IMR-90 (cell line): ENCODE measurements around the gene AGMO. TPM values are rescaled to one million over a fixed set of nuclear protein-coding genes. Genes with fewer than 3 reads are reported as not detected.

ENCODE experiments used
- ATAC-seq: fragments of 200-7000 bp; cut with Tn5 transposase; 2 replicates; pipeline ENCODE4 v1.9.1; 2020; ENCODE audit warnings: low read depth, mild to moderate bottlenecking, moderate library complexity
- BruUV-seq: library from RNA; stranded (reverse); fragments of 400-500 nt; replicated peaks from 2 replicates; lab custom pipeline; 2021; lab: Mats Ljungman, UMichigan
- CTCF ChIA-PET: fragments of 300-600 bp; formaldehyde crosslinking; extraction: SDS; loops from one replicate; lab custom pipeline; 2021; ENCODE audit warnings: antibody characterized with exemption; lab: Yijun Ruan, JAX
- POLR2A ChIA-PET: fragments of 300-600 bp; sonication (Branson Sonifier 250); formaldehyde crosslinking; loops from one replicate; lab custom pipeline; 2022; ENCODE audit warnings: antibody characterized with exemption; ENCODE audit not compliant: unreplicated experiment; lab: Charles Lee
- DNase-seq: peaks from one replicate; pipeline ENCODE4 v3.0.0; 2013
- H2AFZ ChIP-seq: replicated peaks from 2 replicates; pipeline ENCODE3; 2013; ENCODE audit warnings: low read length, mild to moderate bottlenecking; ENCODE audit not compliant: poor library complexity
- H2AK5ac ChIP-seq: 2 replicates; pipeline ENCODE4 v1.6.1; 2013; ENCODE audit warnings: low read depth, low read length, inconsistent platforms
- H2AK9ac ChIP-seq: replicated peaks from 2 replicates; pipeline ENCODE3; 2013; ENCODE audit warnings: mild to moderate bottlenecking, low read depth, low read length, moderate library complexity; ENCODE audit not compliant: poor library complexity
- H2BK120ac ChIP-seq: 2 replicates; pipeline ENCODE4 v1.6.1; 2013; ENCODE audit warnings: low read depth, low read length, inconsistent platforms
- H2BK15ac ChIP-seq: 3 replicates; pipeline ENCODE4 v1.6.1; 2013; ENCODE audit warnings: low read depth, low read length, inconsistent platforms
- H2BK20ac ChIP-seq: 2 replicates; pipeline ENCODE4 v1.6.1; 2013; ENCODE audit warnings: low read depth, mild to moderate bottlenecking, inconsistent platforms, low read length, moderate library complexity
- H2BK5ac ChIP-seq: 2 replicates; pipeline ENCODE4 v1.6.1; 2013; ENCODE audit warnings: mild to moderate bottlenecking, low read depth, low read length, inconsistent platforms; ENCODE audit not compliant: poor library complexity, severe bottlenecking
- H3K14ac ChIP-seq: replicated peaks from 2 replicates; pipeline ENCODE4 v1.6.1; 2013; ENCODE audit warnings: low read depth, low read length, inconsistent platforms
- H3K18ac ChIP-seq: 2 replicates; pipeline ENCODE4 v1.6.1; 2013; ENCODE audit warnings: low read depth, low read length, control low read depth
- H3K23ac ChIP-seq: 2 replicates; pipeline ENCODE4 v1.6.1; 2013; ENCODE audit warnings: low read depth, low read length, inconsistent platforms
- H3K27ac ChIP-seq: 2 replicates; pipeline ENCODE4 v1.5.1; 2013; ENCODE audit warnings: mild to moderate bottlenecking, control low read depth, low read length; ENCODE audit not compliant: insufficient read depth
- H3K27me3 ChIP-seq: 2 replicates; pipeline ENCODE4 v1.6.1; 2013; ENCODE audit warnings: low read length; ENCODE audit not compliant: control insufficient read depth, insufficient read depth
- H3K36me3 ChIP-seq: 2 replicates; pipeline ENCODE4 v1.6.1; 2013; ENCODE audit warnings: low read length, mixed read lengths; ENCODE audit not compliant: control insufficient read depth, insufficient read depth
- H3K4ac ChIP-seq: 2 replicates; pipeline ENCODE4 v1.6.1; 2013; ENCODE audit warnings: low read depth, low read length, inconsistent platforms
- H3K4me1 ChIP-seq: 2 replicates; pipeline ENCODE4 v1.6.1; 2013; ENCODE audit warnings: low read length, mixed read lengths; ENCODE audit not compliant: control insufficient read depth, insufficient read depth
- H3K4me2 ChIP-seq: 2 replicates; pipeline ENCODE4 v1.6.1; 2013; ENCODE audit warnings: low read depth, mild to moderate bottlenecking, control low read depth, low read length, moderate library complexity
- H3K4me3 ChIP-seq: 2 replicates; pipeline ENCODE4 v1.5.1; 2013; ENCODE audit warnings: low read depth, mild to moderate bottlenecking, control low read depth, low read length, moderate library complexity; ENCODE audit not compliant: insufficient read depth
- H3K56ac ChIP-seq: 2 replicates; pipeline ENCODE4 v1.6.1; 2013; ENCODE audit warnings: low read length, inconsistent platforms; ENCODE audit not compliant: insufficient read depth; ENCODE audit errors: extremely low read depth
- H3K79me1 ChIP-seq, 2 experiments: 2 replicates each; pipeline ENCODE4 v1.6.1; 2013; ENCODE audit warnings: low read length in 2 of 2, inconsistent platforms in 1 of 2, low read depth in 1 of 2
- H3K9ac ChIP-seq: 2 replicates; pipeline ENCODE4 v1.6.1; 2013; ENCODE audit warnings: low read depth, low read length, control low read depth
- H3K9me1 ChIP-seq: 2 replicates; pipeline ENCODE4 v1.6.1; 2013; ENCODE audit warnings: low read length, inconsistent platforms; ENCODE audit not compliant: insufficient read depth
- H3K9me3 ChIP-seq: 2 replicates; pipeline ENCODE4 v1.6.1; 2013; ENCODE audit warnings: low read length; ENCODE audit not compliant: control insufficient read depth, insufficient read depth
- H4K20me1 ChIP-seq: 2 replicates; pipeline ENCODE4 v1.6.1; 2013; ENCODE audit warnings: low read length, inconsistent platforms; ENCODE audit not compliant: insufficient read depth
- H4K5ac ChIP-seq: 2 replicates; pipeline ENCODE4 v1.6.1; 2013; ENCODE audit warnings: mild to moderate bottlenecking, low read depth, low read length, control low read depth
- H4K8ac ChIP-seq, 2 experiments: 2 replicates each; pipeline ENCODE4 v1.6.1; 2013; ENCODE audit warnings: low read depth in 2 of 2, low read length in 2 of 2, control low read depth in 1 of 2, inconsistent platforms in 1 of 2
- H4K91ac ChIP-seq: 2 replicates; pipeline ENCODE4 v1.6.1; 2013; ENCODE audit warnings: low read depth, low read length, inconsistent platforms; ENCODE audit not compliant: insufficient read depth
- CEBPB ChIP-seq: IDR thresholded peaks from 2 replicates; pipeline ENCODE4 v1.6.1; 2012; ENCODE audit warnings: low read depth, low read length, improper control_type of control experiment
- CTCF ChIP-seq: conservative IDR thresholded peaks from 2 replicates; pipeline ENCODE4 v1.5.1; 2012; ENCODE audit warnings: mild to moderate bottlenecking, low read depth, low read length, improper control_type of control experiment
- ELK1 ChIP-seq: fragments of 150-350 bp; IDR thresholded peaks from 2 replicates; pipeline ENCODE4 v1.6.1; 2016; ENCODE audit warnings: low read depth, mild to moderate bottlenecking, low read length, moderate library complexity, borderline replicate concordance
- FOS ChIP-seq: fragments of 150-350 bp; IDR thresholded peaks from 2 replicates; pipeline ENCODE4 v1.6.1; 2016; ENCODE audit warnings: low read depth, low read length
- MAFK ChIP-seq: IDR thresholded peaks from 2 replicates; pipeline ENCODE4 v1.6.1; 2012; ENCODE audit warnings: low read depth, low read length, improper control_type of control experiment
- MAZ ChIP-seq: IDR thresholded peaks from 2 replicates; pipeline ENCODE4 v1.6.1; 2012; ENCODE audit warnings: low read depth, mild to moderate bottlenecking, low read length, improper control_type of control experiment, moderate library complexity, borderline replicate concordance
- NFE2L2 ChIP-seq: fragments of 150-350 bp; IDR thresholded peaks from 2 replicates; pipeline ENCODE4 v1.6.1; 2016; ENCODE audit warnings: low read depth, mild to moderate bottlenecking, low read length
- RCOR1 ChIP-seq: IDR thresholded peaks from 2 replicates; pipeline ENCODE4 v1.6.1; 2012; ENCODE audit warnings: mild to moderate bottlenecking, low read length, improper control_type of control experiment; ENCODE audit not compliant: insufficient replicate concordance
- RFX5 ChIP-seq: IDR thresholded peaks from 2 replicates; pipeline ENCODE4 v1.8.0; 2012; ENCODE audit warnings: low read depth, mild to moderate bottlenecking, low read length, moderate library complexity
- SMC3 ChIP-seq: fragments of 150-350 bp; IDR thresholded peaks from 2 replicates; pipeline ENCODE4 v1.6.1; 2016; ENCODE audit warnings: low read depth, mild to moderate bottlenecking, antibody characterized with exemption, low read length, moderate library complexity
- USF2 ChIP-seq: fragments of 150-350 bp; IDR thresholded peaks from 2 replicates; pipeline ENCODE4 v1.6.1; 2017; ENCODE audit warnings: mild to moderate bottlenecking, antibody characterized with exemption, low read length, low read depth
- WGBS, 2 experiments: methylation state at CpG; one replicate each; pipeline versions ENCODE4 v1.1.5 to v1.1.7; 2013; ENCODE audit warnings: missing lambda C conversion rate in 2 of 2; ENCODE audit not compliant: insufficient read length in 1 of 2; ENCODE audit errors: extremely low coverage in 2 of 2; 5-methylcytosine and 5-hydroxymethylcytosine counted together
- dilution Hi-C: fragments of 300-500 bp; cut with HindIII; formaldehyde crosslinking; loops from one replicate; pipeline ENCODE4 v1.14.3; 2018; ENCODE audit warnings: low sequenced_read_pairs; ENCODE audit not compliant: unreplicated experiment
- in situ Hi-C: fragments of 300-500 bp; cut with MboI; formaldehyde crosslinking; loops from 3 replicates; pipeline ENCODE4 v1.14.3; 2019; ENCODE audit warnings: low sequenced_read_pairs, inconsistent platforms, mixed read lengths
- intact Hi-C: fragments of 100-400 bp; cut with micrococcal nuclease; formaldehyde crosslinking; loops from 2 replicates; pipeline ENCODE4 v1.10.0; 2022
- polyA plus RNA-seq, 3 experiments: library from polyadenylated mRNA; depleted of rRNA; stranded (reverse); fragments of >200 nt; gene quantifications; 2 replicates each; pipeline ENCODE4 v1.2.3, GENCODE V29; 2012; ENCODE audit warnings: low replicate concordance in 1 of 3
- total RNA-seq: library from RNA; depleted of rRNA; stranded (reverse); fragments of >200 nt; gene quantifications from 2 replicates; pipeline ENCODE4 v1.2.3, GENCODE V29; 2012

The AGMO gene
- total and polyA plus RNA-seq, 2 of the 4 experiments (the other 2 are of a cell fraction): not detected

GRCh38 chr7:15490291-15490690 lies 71.5 kb downstream of the AGMO start:
- Histone ChIP-seq H3K18ac (no peak overlapping the region), H2BK120ac (no peak overlapping the region), H4K20me1 (no peaks in the 10 kb centered on the region), H2BK20ac (no peak overlapping the region), H3K4me1 (no peaks in the 10 kb centered on the region), H3K36me3 (no peaks in the 10 kb centered on the region), H4K8ac (no peak overlapping the region), H3K79me1 (no peaks in the 10 kb centered on the region), H4K5ac (no peak overlapping the region), H3K9me3 (no peaks in the 10 kb centered on the region), H4K91ac (no peak overlapping the region), H2BK15ac (no peak overlapping the region), H2AK9ac (no peak overlapping the region), H3K4me3 (no peak overlapping the region), H3K23ac (no peak overlapping the region), H2BK5ac (no peak overlapping the region), H3K14ac (no peak overlapping the region), H3K9ac (no peak overlapping the region), H3K56ac (no peak overlapping the region), H2AFZ (no peak overlapping the region), H3K27me3 (no peaks in the 10 kb centered on the region), H3K27ac (no peak overlapping the region), H3K9me1 (no peaks in the 10 kb centered on the region), H3K4me2 (no peak overlapping the region), H2AK5ac (no peak overlapping the region), H3K4ac (no peak overlapping the region)
- BruUV-seq: no TSS peak
- DNase-seq (no peak), ATAC-seq (no peak)
- CTCF ChIA-PET: no interaction called here
- WGBS, 2 experiments: no CpG with 5 or more reads among the region's 1 CpG
- in situ Hi-C loops: no loop called here
- intact Hi-C loops: loop anchor here (5.0 kb wide), 1 partner anchor 1462 kb away; no protein-coding TSS in a partner anchor
- POLR2A ChIA-PET: no interaction called here
- dilution Hi-C loops: no loop called here
- TF ChIP-seq USF2 (no peak), CTCF (no peak), MAFK (no peak), NFE2L2 (no peak), MAZ (no peak), SMC3 (no peak), RCOR1 (no peak), ELK1 (no peak), RFX5 (no peak), FOS (no peak), CEBPB (no peak)
